ENCODE data around the gene ZC3H13.
A peak's percentile ranks its signal among the peaks of the same experiment; 100 is the strongest.

The ZC3H13 gene

DNA sequence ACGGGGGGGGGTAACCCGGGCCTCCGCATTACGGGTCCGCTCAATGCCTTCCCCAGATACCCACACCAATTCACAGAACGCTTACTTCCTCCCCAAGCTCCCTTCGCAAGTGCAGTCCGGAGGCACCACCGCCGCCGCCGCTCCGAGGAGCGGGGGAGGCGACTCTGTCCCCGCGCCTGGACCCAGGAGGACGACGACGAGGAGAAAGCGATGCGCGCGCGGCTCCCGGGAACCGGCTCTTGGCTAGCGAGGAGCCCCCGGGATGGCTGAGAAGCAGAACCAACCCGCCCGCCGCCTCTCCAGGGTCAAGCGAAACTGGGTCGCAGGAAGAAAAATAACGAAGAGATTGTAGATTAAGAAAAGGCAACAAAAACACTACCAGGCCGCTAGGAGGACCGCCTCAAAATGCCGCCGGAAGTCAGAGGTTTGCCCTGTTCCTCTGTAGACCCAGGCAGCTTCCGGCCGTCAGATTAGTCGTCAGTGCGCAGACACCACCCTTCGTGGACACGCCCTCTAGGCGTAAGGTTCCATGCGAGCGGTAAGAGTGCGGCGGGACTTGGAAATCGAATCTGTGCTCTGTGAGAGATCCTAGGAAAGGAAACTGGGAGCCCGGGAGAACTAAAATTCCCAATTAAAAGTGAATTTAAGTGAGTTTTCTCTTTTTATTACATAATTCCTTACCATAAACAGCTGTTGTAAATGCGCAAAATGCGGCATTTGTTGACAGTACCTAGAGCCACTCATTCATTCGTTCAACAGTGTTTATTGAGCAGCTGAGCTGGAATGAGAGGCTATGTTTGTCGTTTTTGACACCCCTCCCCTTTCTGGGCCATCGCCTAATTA, at the start of gene ZC3H13 (continued):
- TF ChIP-seq, protein P1, sequence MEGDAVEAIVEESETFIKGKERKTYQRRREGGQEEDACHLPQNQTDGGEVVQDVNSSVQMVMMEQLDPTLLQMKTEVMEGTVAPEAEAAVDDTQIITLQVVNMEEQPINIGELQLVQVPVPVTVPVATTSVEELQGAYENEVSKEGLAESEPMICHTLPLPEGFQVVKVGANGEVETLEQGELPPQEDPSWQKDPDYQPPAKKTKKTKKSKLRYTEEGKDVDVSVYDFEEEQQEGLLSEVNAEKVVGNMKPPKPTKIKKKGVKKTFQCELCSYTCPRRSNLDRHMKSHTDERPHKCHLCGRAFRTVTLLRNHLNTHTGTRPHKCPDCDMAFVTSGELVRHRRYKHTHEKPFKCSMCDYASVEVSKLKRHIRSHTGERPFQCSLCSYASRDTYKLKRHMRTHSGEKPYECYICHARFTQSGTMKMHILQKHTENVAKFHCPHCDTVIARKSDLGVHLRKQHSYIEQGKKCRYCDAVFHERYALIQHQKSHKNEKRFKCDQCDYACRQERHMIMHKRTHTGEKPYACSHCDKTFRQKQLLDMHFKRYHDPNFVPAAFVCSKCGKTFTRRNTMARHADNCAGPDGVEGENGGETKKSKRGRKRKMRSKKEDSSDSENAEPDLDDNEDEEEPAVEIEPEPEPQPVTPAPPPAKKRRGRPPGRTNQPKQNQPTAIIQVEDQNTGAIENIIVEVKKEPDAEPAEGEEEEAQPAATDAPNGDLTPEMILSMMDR (tag by site-specific recombination; IDR thresholded peaks at IDR 0.05): no peak; the same call in 1 of the 2 replicates
- TF ChIP-seq ZNF324 (tag by site-specific recombination; IDR thresholded peaks at IDR 0.05): no peak
- TF ChIP-seq, protein P2, sequence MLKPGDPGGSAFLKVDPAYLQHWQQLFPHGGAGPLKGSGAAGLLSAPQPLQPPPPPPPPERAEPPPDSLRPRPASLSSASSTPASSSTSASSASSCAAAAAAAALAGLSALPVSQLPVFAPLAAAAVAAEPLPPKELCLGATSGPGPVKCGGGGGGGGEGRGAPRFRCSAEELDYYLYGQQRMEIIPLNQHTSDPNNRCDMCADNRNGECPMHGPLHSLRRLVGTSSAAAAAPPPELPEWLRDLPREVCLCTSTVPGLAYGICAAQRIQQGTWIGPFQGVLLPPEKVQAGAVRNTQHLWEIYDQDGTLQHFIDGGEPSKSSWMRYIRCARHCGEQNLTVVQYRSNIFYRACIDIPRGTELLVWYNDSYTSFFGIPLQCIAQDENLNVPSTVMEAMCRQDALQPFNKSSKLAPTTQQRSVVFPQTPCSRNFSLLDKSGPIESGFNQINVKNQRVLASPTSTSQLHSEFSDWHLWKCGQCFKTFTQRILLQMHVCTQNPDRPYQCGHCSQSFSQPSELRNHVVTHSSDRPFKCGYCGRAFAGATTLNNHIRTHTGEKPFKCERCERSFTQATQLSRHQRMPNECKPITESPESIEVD (tag by site-specific recombination; IDR thresholded peaks at IDR 0.05): peak; percentile 53; the same call in 1 of the 2 replicates
- no peak for TF ChIP-seq KLF7 (tag by site-specific recombination; IDR thresholded peaks at IDR 0.05; ENCODE audit: borderline replicate concordance)
- TF ChIP-seq ZEB2 (tag by site-specific recombination; IDR thresholded peaks at IDR 0.05): 0 out of 2 replicates have a peak, but pooled peaks have one; percentile 30
- TF ChIP-seq, protein P3, sequence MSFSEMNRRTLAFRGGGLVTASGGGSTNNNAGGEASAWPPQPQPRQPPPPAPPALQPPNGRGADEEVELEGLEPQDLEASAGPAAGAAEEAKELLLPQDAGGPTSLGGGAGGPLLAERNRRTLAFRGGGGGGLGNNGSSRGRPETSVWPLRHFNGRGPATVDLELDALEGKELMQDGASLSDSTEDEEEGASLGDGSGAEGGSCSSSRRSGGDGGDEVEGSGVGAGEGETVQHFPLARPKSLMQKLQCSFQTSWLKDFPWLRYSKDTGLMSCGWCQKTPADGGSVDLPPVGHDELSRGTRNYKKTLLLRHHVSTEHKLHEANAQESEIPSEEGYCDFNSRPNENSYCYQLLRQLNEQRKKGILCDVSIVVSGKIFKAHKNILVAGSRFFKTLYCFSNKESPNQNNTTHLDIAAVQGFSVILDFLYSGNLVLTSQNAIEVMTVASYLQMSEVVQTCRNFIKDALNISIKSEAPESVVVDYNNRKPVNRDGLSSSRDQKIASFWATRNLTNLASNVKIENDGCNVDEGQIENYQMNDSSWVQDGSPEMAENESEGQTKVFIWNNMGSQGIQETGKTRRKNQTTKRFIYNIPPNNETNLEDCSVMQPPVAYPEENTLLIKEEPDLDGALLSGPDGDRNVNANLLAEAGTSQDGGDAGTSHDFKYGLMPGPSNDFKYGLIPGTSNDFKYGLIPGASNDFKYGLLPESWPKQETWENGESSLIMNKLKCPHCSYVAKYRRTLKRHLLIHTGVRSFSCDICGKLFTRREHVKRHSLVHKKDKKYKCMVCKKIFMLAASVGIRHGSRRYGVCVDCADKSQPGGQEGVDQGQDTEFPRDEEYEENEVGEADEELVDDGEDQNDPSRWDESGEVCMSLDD (tag by site-specific recombination; IDR thresholded peaks at IDR 0.05): no peak

DNA sequence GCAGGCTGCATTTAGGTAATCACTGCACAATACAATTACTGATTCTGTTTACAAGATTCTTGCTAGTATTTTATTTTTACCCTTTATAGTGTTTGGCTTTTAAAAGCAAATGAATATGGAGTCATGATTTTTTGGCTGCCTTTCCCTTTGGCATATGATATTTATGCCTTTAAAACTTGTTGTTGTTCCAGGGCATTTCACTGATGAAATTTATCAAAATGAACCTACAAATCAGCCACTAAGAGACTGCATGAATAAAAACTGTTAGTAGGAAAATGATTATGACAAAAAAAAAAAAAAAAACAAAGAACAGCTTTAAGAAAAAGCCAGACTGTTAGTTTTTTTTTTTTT, 49.7 kb upstream of the ZC3H13 start:
- Histone ChIP-seq H3K4me3 (ENCODE audit: low read depth, low read length) (no peak overlapping the region), H3K36me3 (ENCODE audit: control insufficient read depth in 2 of 2, insufficient read depth in 1 of 2, low read length in 2 of 2) (no peaks in the 10 kb centered on the region), H3K4me1 (ENCODE audit: control insufficient read depth, insufficient read depth, low read length) (no peaks in the 10 kb centered on the region), H3K9me3 (ENCODE audit: control insufficient read depth, insufficient read depth, low read depth, low read length) (no peaks in the 10 kb centered on the region), H3K27ac (ENCODE audit: extremely low read depth, low read depth, low read length) (no peak overlapping the region)
- POLR2A ChIA-PET: no interaction called here
- CTCF ChIA-PET: interaction anchor here (0.6 kb wide), 1 partner anchor 465 kb away, joined by 3 read pairs; no protein-coding TSS in a partner anchor
- TF ChIP-seq ZNF707 (tag by site-specific recombination; IDR thresholded peaks at IDR 0.05): no peak
- TF ChIP-seq KLF1 (tag by site-specific recombination; IDR thresholded peaks at IDR 0.05): no peak
- TF ChIP-seq, protein P4, sequence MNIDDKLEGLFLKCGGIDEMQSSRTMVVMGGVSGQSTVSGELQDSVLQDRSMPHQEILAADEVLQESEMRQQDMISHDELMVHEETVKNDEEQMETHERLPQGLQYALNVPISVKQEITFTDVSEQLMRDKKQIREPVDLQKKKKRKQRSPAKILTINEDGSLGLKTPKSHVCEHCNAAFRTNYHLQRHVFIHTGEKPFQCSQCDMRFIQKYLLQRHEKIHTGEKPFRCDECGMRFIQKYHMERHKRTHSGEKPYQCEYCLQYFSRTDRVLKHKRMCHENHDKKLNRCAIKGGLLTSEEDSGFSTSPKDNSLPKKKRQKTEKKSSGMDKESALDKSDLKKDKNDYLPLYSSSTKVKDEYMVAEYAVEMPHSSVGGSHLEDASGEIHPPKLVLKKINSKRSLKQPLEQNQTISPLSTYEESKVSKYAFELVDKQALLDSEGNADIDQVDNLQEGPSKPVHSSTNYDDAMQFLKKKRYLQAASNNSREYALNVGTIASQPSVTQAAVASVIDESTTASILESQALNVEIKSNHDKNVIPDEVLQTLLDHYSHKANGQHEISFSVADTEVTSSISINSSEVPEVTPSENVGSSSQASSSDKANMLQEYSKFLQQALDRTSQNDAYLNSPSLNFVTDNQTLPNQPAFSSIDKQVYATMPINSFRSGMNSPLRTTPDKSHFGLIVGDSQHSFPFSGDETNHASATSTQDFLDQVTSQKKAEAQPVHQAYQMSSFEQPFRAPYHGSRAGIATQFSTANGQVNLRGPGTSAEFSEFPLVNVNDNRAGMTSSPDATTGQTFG (tag by site-specific recombination; IDR thresholded peaks at IDR 0.05; ENCODE audit: borderline replicate concordance): no peak
- TF ChIP-seq ZNF157 (tag by site-specific recombination; IDR thresholded peaks at IDR 0.05): no peak
- TF ChIP-seq MEIS1 (CRISPR knock-in tag; IDR thresholded peaks at IDR 0.05; ENCODE audit: borderline replicate concordance): no peak
- TF ChIP-seq, protein P5, sequence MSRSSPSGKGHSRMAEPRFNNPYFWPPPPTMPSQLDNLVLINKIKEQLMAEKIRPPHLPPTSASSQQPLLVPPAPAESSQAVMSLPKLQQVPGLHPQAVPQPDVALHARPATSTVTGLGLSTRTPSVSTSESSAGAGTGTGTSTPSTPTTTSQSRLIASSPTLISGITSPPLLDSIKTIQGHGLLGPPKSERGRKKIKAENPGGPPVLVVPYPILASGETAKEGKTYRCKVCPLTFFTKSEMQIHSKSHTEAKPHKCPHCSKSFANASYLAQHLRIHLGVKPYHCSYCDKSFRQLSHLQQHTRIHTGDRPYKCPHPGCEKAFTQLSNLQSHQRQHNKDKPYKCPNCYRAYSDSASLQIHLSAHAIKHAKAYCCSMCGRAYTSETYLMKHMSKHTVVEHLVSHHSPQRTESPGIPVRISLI (tag by site-specific recombination; IDR thresholded peaks at IDR 0.05): no peak
- TF ChIP-seq, protein P6, sequence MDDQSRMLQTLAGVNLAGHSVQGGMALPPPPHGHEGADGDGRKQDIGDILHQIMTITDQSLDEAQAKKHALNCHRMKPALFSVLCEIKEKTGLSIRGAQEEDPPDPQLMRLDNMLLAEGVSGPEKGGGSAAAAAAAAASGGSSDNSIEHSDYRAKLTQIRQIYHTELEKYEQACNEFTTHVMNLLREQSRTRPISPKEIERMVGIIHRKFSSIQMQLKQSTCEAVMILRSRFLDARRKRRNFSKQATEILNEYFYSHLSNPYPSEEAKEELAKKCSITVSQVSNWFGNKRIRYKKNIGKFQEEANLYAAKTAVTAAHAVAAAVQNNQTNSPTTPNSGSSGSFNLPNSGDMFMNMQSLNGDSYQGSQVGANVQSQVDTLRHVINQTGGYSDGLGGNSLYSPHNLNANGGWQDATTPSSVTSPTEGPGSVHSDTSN (CRISPR knock-in tag; IDR thresholded peaks at IDR 0.05): no peak
- no peak for TF ChIP-seq ZNF202 (tag by site-specific recombination; IDR thresholded peaks at IDR 0.05; ENCODE audit: borderline replicate concordance)
- TF ChIP-seq, protein P7, sequence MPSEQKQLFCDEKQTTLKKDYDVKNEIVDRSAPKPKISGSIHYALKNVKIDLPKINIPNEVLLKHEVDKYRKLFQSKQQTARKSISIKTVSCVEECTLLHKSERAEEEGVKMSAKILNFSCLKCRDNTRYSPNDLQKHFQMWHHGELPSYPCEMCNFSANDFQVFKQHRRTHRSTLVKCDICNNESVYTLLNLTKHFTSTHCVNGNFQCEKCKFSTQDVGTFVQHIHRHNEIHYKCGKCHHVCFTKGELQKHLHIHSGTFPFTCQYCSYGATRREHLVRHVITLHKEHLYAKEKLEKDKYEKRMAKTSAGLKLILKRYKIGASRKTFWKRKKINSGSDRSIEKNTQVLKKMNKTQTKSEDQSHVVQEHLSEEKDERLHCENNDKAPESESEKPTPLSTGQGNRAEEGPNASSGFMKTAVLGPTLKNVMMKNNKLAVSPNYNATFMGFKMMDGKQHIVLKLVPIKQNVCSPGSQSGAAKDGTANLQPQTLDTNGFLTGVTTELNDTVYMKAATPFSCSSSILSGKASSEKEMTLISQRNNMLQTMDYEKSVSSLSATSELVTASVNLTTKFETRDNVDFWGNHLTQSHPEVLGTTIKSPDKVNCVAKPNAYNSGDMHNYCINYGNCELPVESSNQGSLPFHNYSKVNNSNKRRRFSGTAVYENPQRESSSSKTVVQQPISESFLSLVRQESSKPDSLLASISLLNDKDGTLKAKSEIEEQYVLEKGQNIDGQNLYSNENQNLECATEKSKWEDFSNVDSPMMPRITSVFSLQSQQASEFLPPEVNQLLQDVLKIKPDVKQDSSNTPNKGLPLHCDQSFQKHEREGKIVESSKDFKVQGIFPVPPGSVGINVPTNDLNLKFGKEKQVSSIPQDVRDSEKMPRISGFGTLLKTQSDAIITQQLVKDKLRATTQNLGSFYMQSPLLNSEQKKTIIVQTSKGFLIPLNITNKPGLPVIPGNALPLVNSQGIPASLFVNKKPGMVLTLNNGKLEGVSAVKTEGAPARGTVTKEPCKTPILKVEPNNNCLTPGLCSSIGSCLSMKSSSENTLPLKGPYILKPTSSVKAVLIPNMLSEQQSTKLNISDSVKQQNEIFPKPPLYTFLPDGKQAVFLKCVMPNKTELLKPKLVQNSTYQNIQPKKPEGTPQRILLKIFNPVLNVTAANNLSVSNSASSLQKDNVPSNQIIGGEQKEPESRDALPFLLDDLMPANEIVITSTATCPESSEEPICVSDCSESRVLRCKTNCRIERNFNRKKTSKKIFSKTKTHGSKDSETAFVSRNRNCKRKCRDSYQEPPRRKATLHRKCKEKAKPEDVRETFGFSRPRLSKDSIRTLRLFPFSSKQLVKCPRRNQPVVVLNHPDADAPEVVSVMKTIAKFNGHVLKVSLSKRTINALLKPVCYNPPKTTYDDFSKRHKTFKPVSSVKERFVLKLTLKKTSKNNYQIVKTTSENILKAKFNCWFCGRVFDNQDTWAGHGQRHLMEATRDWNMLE (tag by site-specific recombination; conservative IDR thresholded peaks at IDR 0.05; ENCODE audit: low read depth): no peak
- TF ChIP-seq ZNF121 (tag by site-specific recombination; IDR thresholded peaks at IDR 0.05): no peak
- TF ChIP-seq ZNF132 (tag by site-specific recombination; IDR thresholded peaks at IDR 0.05; ENCODE audit: borderline replicate concordance): no peak
- no peak for TF ChIP-seq ZSCAN30 (tag by site-specific recombination; IDR thresholded peaks at IDR 0.05)
